Glutamatergic neuron (in vitro differentiated cells): ENCODE data around the gene NEK3. TPM values are rescaled to one million over a fixed set of nuclear protein-coding genes. Genes with fewer than 3 reads are reported as not detected.
"Not testable (repeated sequence)": the region's sequence is repeated elsewhere in the genome, so short reads cannot be mapped to it uniquely, and the experiment has no call there.

ENCODE experiments used
- DNase-seq: peaks from one replicate; pipeline ENCODE4 v3.0.0; 2022
- H3K27ac Mint-ChIP-seq: one replicate; pipeline ENCODE4 v1.8.0; 2020; ENCODE audit warnings: mild to moderate bottlenecking, mixed read lengths, inconsistent platforms; ENCODE audit not compliant: unreplicated experiment
- H3K27me3 Mint-ChIP-seq: one replicate; pipeline ENCODE4 v1.8.0; 2020; ENCODE audit warnings: mild to moderate bottlenecking, moderate library complexity, mixed read lengths, inconsistent platforms; ENCODE audit not compliant: unreplicated experiment
- H3K36me3 Mint-ChIP-seq: one replicate; pipeline ENCODE4 v1.8.0; 2020; ENCODE audit warnings: mild to moderate bottlenecking, mixed read lengths, inconsistent platforms; ENCODE audit not compliant: unreplicated experiment
- H3K4me1 Mint-ChIP-seq: one replicate; pipeline ENCODE4 v1.8.0; 2020; ENCODE audit warnings: mild to moderate bottlenecking, low read depth, mixed read lengths, inconsistent platforms; ENCODE audit not compliant: unreplicated experiment
- H3K4me3 Mint-ChIP-seq: one replicate; pipeline ENCODE4 v1.8.0; 2020; ENCODE audit warnings: mild to moderate bottlenecking, mixed read lengths, inconsistent platforms; ENCODE audit not compliant: unreplicated experiment
- H3K9me3 Mint-ChIP-seq: one replicate; pipeline ENCODE4 v1.8.0; 2020; ENCODE audit warnings: mild to moderate bottlenecking, moderate library complexity, mixed read lengths, inconsistent platforms; ENCODE audit not compliant: unreplicated experiment
- total RNA-seq: library from RNA; stranded (reverse); fragmentation: NEBNext Ultra II Directional; extraction: Animal tissue kit (Norgen Biotek cat#: 25700); gene quantifications from one replicate; pipeline ENCODE4 v1.2.1, GENCODE V29; 2021; ENCODE audit not compliant: unreplicated experiment
- TF ChIP-seq, protein P1 (sequence below): fragments of 200-600 bp; sonication (generic); IDR thresholded peaks from one replicate; pipeline ENCODE4 v1.5.0; 2021; ENCODE audit not compliant: partially characterized antibody, unreplicated experiment

NEK3 gene
- total RNA-seq, 1 donor from 2014 or later: 54.8 TPM

DNA sequence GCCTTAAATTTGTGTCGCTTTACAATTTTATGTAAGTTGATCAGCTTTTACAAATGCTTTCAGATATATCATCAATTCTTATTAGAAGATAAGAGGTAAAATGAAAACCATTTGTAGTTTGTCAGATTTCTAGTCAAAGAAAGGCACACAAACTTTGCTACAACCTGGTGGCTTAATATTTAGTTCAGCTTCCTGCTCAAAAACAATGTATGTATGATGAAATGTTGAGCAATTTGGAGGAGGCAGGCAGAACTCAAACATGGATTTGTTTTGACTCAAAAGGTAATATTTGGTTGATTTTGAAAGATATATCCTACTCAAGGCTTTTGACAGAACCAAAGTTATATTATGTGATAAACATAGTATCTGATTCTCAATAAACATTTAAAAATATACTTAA, 54.8 kb downstream of the NEK3 start:
- DNase-seq: no peak
- no peak overlapping the region for H3K4me3 Mint-ChIP-seq
- no peaks in the 10 kb centered on the region for H3K36me3 Mint-ChIP-seq
- no peak overlapping the region for H3K27ac Mint-ChIP-seq
- H3K9me3 Mint-ChIP-seq: peaks cover 2% of the 10 kb centered on the region
- H3K27me3 Mint-ChIP-seq: no peaks in the 10 kb centered on the region
- H3K4me1 Mint-ChIP-seq: no peaks in the 10 kb centered on the region
- TF ChIP-seq, protein P1, sequence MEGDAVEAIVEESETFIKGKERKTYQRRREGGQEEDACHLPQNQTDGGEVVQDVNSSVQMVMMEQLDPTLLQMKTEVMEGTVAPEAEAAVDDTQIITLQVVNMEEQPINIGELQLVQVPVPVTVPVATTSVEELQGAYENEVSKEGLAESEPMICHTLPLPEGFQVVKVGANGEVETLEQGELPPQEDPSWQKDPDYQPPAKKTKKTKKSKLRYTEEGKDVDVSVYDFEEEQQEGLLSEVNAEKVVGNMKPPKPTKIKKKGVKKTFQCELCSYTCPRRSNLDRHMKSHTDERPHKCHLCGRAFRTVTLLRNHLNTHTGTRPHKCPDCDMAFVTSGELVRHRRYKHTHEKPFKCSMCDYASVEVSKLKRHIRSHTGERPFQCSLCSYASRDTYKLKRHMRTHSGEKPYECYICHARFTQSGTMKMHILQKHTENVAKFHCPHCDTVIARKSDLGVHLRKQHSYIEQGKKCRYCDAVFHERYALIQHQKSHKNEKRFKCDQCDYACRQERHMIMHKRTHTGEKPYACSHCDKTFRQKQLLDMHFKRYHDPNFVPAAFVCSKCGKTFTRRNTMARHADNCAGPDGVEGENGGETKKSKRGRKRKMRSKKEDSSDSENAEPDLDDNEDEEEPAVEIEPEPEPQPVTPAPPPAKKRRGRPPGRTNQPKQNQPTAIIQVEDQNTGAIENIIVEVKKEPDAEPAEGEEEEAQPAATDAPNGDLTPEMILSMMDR: no peak

DNA sequence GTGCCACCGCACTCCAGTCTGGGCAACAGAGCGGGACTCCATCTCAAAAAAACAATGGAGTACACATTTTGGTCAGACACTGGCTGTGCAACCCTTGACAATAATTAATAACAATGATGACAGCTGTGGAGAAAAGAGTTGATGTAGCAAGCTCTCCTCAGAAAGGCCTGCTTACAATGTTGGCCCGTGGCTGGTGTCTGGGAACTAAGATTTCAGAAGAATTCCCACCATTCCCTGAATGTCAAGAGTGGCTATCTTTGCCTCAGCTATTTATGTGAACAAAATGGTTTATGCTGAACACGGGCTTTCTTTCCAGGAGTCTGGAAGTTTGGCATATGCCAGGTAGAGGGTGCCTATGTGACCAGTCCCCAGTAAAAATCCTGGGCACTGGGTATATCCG, 56.0 kb downstream of the NEK3 start:
- no peaks in the 10 kb centered on the region for H3K4me1 Mint-ChIP-seq
- no peak for DNase-seq
- H3K9me3 Mint-ChIP-seq: peaks cover 2% of the 10 kb centered on the region
- H3K27me3 Mint-ChIP-seq: no peaks in the 10 kb centered on the region
- H3K27ac Mint-ChIP-seq: no peak overlapping the region
- no peaks in the 10 kb centered on the region for H3K36me3 Mint-ChIP-seq
- TF ChIP-seq, protein P1: no peak
- no peak overlapping the region for H3K4me3 Mint-ChIP-seq

DNA sequence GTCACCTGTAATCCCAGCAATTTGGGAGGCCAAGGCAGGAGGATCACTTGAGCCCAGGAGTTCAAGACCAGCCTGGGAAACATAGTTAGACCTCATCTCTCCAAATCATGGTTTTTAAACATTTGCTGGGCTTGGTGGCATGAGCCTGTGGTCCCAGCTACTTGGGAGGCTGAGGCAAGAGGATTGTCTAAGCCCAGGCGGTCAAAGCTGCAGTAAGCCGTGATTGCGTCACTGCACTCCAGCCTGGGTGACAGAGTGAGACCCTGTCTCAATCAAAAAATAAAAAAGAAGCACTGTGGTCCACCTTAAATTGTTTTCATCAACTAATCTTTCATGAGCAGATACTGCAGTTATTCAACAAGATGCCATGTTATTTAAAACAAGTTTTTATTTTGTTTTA, 57.0 kb downstream of the NEK3 start:
- H3K9me3 Mint-ChIP-seq, DNase-seq, H3K27me3 Mint-ChIP-seq, H3K36me3 Mint-ChIP-seq, H3K4me3 Mint-ChIP-seq, H3K27ac Mint-ChIP-seq, H3K4me1 Mint-ChIP-seq: not testable (repeated sequence)

- Mint-ChIP-seq H3K36me3 (peaks cover 8% of the 10 kb centered on the region), H3K27ac (no peak overlapping the region), H3K4me3 (no peak overlapping the region), H3K4me1 (no peaks in the 10 kb centered on the region), H3K27me3 (no peaks in the 10 kb centered on the region), H3K9me3 (peaks cover 5% of the 10 kb centered on the region)
- TF ChIP-seq, protein P1: no peak
- DNase-seq: no peak
These were observed 62.2 kb downstream of the NEK3 start for GRCh38 chr13:52097197-52097596.

- peaks cover 8% of the 10 kb centered on the region for H3K36me3 Mint-ChIP-seq
- no peak overlapping the region for H3K4me3 Mint-ChIP-seq
- peaks cover 5% of the 10 kb centered on the region for H3K9me3 Mint-ChIP-seq
- H3K27ac Mint-ChIP-seq: no peak overlapping the region
- no peaks in the 10 kb centered on the region for H3K4me1 Mint-ChIP-seq
- H3K27me3 Mint-ChIP-seq: no peaks in the 10 kb centered on the region
- TF ChIP-seq, protein P1: no peak
- DNase-seq: no peak
These were observed 62.6 kb downstream of the NEK3 start for GRCh38 chr13:52096748-52097147.

DNA sequence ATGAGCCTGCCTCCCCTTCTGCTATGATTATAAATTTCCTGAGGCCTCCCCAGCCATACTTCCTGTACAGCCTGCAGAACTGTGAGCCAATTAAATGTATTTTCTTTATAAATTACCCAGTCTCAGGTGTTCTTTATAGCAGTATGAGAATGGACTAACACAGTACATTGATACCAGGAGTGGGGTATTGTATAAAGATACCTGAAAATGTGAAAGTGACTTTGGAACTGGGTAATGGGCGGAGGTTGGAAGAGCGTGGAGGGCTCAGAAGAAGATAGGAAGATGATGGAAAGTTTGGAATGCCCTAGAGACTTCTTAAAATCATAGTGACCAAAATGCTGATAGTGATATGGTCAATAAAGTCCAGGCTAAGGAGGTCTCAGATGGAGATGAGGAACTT, 63.3 kb downstream of the NEK3 start:
- no peaks in the 10 kb centered on the region for H3K4me1 Mint-ChIP-seq
- DNase-seq: no peak
- no peak overlapping the region for H3K4me3 Mint-ChIP-seq
- peaks cover 8% of the 10 kb centered on the region for H3K36me3 Mint-ChIP-seq
- no peak overlapping the region for H3K27ac Mint-ChIP-seq
- H3K27me3 Mint-ChIP-seq: no peaks in the 10 kb centered on the region
- peaks cover 5% of the 10 kb centered on the region for H3K9me3 Mint-ChIP-seq
- TF ChIP-seq, protein P1: no peak
